Measurements from ENCODE around the gene ITGB1BP1.

ITGB1BP1 gene

DNA sequence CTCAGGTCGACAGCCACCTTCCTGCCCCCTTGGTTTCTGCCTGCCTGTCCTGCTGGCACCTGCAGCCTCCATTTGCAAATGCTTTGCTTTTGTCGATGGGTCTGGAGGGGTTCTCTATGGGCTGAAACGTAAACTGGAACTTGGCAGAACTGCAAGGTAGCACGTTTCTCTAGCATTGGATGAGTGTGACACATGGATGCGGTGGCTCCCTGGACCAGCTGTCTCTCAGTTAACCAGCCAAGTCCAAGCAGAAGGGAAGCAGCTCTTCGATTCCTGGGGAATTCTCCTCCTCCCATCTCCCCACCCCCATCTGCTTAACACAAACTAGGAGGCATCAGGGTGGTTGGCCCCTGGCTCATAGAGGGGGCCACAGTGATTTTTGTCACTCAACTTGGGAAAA lies 57.3 kb downstream of the ITGB1BP1 start:
- POLR2A ChIA-PET: no interaction called here
- no peak for DNase-seq (ENCODE audit: extremely low spot score)
- CTCF ChIA-PET: interaction anchor here (1.5 kb wide), 1 partner anchor 18 kb away, joined by 5 read pairs; no protein-coding TSS in a partner anchor
- TF ChIP-seq, protein P1, sequence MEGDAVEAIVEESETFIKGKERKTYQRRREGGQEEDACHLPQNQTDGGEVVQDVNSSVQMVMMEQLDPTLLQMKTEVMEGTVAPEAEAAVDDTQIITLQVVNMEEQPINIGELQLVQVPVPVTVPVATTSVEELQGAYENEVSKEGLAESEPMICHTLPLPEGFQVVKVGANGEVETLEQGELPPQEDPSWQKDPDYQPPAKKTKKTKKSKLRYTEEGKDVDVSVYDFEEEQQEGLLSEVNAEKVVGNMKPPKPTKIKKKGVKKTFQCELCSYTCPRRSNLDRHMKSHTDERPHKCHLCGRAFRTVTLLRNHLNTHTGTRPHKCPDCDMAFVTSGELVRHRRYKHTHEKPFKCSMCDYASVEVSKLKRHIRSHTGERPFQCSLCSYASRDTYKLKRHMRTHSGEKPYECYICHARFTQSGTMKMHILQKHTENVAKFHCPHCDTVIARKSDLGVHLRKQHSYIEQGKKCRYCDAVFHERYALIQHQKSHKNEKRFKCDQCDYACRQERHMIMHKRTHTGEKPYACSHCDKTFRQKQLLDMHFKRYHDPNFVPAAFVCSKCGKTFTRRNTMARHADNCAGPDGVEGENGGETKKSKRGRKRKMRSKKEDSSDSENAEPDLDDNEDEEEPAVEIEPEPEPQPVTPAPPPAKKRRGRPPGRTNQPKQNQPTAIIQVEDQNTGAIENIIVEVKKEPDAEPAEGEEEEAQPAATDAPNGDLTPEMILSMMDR (IDR thresholded peaks at IDR 0.05; ENCODE audit: control extremely low read depth, extremely low read depth, low read depth, missing control alignments): no peak

DNA sequence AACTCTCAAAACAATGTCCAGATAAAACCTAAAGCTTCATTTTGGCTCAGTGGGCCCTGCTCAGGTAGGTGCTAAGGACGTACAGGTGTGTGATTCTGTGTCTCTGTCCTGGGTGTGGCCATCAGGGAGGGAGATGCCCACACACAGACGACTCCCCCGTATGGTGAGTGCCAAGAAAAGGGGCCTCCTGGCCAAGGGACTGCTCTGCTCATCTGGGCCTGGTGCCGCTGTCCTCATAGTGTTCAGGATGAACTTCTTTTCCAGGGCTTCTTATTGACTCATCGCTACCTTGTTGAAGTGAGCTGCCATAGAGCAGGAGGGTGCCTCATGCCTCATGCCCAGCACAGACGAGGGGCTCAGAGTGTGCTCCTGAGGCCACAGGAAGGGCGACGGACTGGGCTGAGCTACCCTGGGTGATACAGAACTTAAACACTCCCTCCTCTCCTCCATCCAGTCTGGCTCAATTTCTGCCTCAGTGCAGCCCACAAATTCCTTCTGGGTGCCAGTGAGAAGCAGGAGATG lies 57.8 kb downstream of the ITGB1BP1 start:
- ChIA-PET POLR2A (interaction anchor here (0.5 kb wide), 1 partner anchor 1324 kb away, joined by 3 read pairs; the partner anchor contains the start of gene NOL10), CTCF (interaction anchor here (1.3 to 2.2 kb wide), 4 partner anchors 8 to 18 kb away, joined by 4 to 7 read pairs (median 6); no protein-coding TSS in a partner anchor)
- TF ChIP-seq, protein P1 (IDR thresholded peaks at IDR 0.05; ENCODE audit: control extremely low read depth, extremely low read depth, low read depth, missing control alignments): no peak
- DNase-seq (ENCODE audit: extremely low spot score): no peak

DNA sequence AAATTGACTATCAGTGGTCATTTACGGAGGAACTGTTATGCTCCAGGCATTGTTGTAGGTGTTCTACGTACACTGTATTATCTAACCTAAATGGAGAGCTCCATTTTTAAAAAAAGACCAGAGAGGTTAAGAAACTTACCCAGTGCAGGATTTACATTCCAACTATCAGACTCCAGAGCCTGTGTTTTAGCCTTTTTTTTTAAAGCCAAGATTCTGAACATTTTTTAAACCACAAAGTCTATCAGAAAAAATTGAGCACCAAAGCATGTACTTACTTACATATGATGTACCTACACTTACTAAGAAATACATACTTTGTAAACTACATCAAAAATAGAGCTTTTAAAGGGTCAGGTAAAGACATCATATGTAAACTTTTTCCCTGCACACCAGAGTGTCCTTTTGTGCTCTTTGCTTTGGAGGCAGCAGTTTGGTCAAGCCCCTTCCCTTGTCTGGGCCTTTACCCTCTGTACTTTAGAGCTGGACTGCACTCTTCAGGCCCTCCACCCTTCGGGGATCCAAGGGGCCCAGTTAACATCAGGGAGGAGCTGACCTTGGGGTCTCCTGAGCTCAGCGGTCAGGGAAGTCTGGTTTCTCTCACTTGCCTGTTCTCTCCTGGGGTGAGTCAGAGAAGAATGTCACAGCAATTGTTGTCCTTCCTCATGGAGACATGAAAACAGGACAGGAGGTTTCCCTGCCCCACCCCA lies 58.4 kb downstream of the ITGB1BP1 start:
- ChIA-PET POLR2A (interaction anchor here (0.5 kb wide), 1 partner anchor 1325 kb away, joined by 3 read pairs; the partner anchor contains the start of gene NOL10), CTCF (interaction anchor here (1.0 to 2.2 kb wide), 7 partner anchors 8 to 36 kb away, joined by 3 to 7 read pairs (median 5); no protein-coding TSS in a partner anchor)
- TF ChIP-seq, protein P1 (IDR thresholded peaks at IDR 0.05; ENCODE audit: control extremely low read depth, extremely low read depth, low read depth, missing control alignments): no peak
- DNase-seq (ENCODE audit: extremely low spot score): no peak

DNA sequence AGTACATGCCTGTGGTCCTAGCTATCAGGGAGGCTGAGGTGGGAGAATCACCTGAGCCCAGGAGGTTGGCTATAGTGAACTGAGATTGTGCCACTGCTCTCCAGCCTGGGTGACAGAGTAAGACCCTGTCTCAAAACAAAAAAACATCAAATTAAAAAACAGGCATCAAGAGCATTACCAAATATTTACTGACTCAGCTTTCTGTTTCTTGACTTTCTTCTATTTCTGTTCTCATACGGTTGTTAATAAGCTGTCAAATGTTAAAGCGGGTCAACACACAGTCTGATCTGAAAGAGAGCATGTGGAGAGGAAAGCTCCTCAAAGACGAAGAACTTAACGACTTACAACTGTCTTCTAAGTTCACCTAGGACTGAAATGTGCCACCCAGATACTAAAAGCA lies 59.0 kb downstream of the ITGB1BP1 start:
- TF ChIP-seq, protein P1 (IDR thresholded peaks at IDR 0.05; ENCODE audit: control extremely low read depth, extremely low read depth, low read depth, missing control alignments): no peak
- ChIA-PET POLR2A (no interaction called here), CTCF (interaction anchor here (1.0 to 2.2 kb wide), 6 partner anchors 8 to 35 kb away, joined by 3 to 7 read pairs (median 4); no protein-coding TSS in a partner anchor)
- no peak for DNase-seq (ENCODE audit: extremely low spot score)

DNA sequence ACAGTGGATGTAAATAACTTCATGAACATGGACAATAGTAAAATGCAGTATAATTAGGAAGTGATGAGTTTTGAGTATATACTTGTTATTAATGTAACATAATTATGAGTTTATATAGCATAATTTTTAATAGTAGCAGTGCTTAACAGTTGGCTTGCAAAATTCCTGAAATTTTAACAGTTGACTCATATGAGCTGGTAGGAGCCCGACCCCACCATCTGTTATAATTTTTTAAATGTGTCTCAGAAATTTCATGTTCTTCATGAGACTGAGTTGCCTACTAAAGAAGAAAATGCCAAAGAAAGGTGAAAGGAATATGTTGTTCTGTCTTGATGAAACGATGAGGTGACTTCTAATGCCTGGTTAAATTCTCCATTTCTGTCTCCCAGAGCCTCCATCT lies 62.6 kb downstream of the ITGB1BP1 start:
- ChIA-PET CTCF (interaction anchor here (1.8 kb wide), 1 partner anchor 10 kb away, joined by 4 read pairs; no protein-coding TSS in a partner anchor), POLR2A (no interaction called here)
- DNase-seq (ENCODE audit: extremely low spot score): no peak
- TF ChIP-seq, protein P1 (IDR thresholded peaks at IDR 0.05; ENCODE audit: control extremely low read depth, extremely low read depth, low read depth, missing control alignments): no peak

DNA sequence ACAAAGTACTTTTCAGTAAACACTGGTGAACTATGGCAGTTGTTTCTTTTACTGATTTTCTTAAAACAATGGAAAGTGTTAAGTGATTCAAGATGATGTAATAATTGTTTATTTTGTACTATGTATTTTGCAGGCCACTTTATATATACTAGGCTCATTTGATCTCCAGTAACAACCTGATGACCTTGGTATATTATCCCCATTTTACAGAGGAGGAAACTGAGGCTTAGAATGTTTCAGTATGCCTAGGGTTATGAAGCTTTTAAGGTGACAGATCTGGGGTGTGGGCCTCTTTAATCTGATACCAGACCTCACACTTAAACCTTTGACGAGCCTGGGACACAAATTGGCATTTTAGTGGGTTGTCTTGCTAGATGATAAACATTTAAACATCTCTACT lies 63.2 kb downstream of the ITGB1BP1 start:
- TF ChIP-seq, protein P1 (IDR thresholded peaks at IDR 0.05; ENCODE audit: control extremely low read depth, extremely low read depth, low read depth, missing control alignments): no peak
- no peak for DNase-seq (ENCODE audit: extremely low spot score)
- ChIA-PET POLR2A (no interaction called here), CTCF (interaction anchor here (1.8 kb wide), 1 partner anchor 11 kb away, joined by 4 read pairs; no protein-coding TSS in a partner anchor)

Data from GM10248 (cell line).